AG09319 (cell line): ENCODE measurements around the gene C1orf174.

Experiments used
- DNase-seq: peaks from one replicate; pipeline ENCODE4 v3.0.0-alpha.2; 2010; ENCODE audit warnings: low read depth; ENCODE audit errors: extremely low read depth
- TF ChIP-seq, protein P1 (sequence below): IDR thresholded peaks from 2 replicates; pipeline ENCODE4 v1.5.1; 2011; ENCODE audit warnings: low read depth, mild to moderate bottlenecking, inconsistent platforms, low read length, moderate library complexity

Gene C1orf174

DNA sequence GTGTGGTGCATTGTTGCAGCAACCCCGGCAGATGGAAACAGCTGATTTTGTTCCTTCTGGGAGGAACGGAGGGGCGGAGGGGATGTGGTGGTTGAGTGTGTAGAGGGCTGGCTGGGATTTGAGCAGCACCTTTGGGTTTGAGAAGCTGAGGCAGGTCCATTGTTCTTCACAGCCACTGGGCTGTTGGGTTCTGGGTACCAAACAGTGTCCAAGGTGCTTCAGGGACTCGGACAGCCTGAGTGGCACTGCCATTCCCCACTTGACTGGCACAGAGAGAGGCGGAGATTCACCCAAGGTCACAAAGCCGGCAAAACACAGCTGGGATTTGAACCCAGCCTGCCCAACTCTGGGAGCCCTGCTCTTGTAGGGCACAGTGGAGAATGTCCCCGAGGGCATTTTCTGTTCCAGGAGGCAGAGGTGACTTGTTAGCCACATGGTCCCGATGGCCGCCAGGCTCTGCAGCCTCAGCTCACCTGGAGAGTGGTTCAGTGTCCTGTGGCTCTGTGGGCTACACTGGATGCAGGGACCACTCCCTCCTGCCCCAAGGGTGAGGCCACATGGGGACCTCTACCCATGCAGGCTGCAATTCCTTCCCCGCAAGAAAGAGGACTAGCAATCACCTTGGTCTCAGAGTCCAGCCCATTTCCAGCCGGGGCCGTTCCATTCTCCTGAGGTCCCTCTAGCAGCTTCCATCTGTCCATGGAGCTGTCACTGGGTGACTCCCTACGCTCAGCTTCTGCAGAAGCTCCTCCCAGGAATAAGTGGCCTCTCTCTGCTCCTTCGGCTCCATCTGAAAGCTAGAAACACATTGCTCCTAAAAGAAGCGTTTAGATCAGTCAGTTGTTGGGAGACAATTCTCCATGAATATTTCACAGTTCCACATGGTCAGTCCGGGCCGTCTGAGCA lies 31.2 kb upstream of the C1orf174 start:
- TF ChIP-seq, protein P1, sequence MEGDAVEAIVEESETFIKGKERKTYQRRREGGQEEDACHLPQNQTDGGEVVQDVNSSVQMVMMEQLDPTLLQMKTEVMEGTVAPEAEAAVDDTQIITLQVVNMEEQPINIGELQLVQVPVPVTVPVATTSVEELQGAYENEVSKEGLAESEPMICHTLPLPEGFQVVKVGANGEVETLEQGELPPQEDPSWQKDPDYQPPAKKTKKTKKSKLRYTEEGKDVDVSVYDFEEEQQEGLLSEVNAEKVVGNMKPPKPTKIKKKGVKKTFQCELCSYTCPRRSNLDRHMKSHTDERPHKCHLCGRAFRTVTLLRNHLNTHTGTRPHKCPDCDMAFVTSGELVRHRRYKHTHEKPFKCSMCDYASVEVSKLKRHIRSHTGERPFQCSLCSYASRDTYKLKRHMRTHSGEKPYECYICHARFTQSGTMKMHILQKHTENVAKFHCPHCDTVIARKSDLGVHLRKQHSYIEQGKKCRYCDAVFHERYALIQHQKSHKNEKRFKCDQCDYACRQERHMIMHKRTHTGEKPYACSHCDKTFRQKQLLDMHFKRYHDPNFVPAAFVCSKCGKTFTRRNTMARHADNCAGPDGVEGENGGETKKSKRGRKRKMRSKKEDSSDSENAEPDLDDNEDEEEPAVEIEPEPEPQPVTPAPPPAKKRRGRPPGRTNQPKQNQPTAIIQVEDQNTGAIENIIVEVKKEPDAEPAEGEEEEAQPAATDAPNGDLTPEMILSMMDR, result no peak
- no peak for DNase-seq

DNA sequence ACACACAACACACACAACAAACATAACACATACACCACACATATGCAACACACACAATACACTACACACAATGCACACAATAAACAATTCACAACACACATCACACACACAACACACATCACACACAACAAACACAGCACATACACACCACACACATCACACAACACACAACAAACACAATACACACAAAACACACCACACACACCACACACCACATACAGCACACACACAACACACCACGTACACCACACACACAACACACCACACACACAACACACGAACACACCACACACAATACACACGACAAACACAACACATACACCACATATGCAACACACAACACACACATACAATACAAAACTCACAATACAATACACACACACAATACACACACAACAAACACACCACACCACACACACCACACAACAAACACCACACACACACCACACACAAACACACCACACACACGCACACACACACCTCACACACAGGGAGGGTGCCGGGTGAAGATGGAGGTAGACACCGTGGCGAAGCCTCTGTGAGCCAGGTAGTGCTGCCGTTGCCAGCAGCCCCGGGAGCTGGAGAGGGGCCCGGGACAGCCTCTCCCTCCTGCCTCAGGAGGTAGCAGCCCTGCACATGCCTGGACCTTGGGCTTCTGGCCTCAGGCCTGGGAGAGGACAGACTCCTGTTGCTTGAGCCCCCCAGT lies 30.4 kb upstream of the C1orf174 start:
- TF ChIP-seq, protein P1, result no peak
- DNase-seq, result no peak

DNA sequence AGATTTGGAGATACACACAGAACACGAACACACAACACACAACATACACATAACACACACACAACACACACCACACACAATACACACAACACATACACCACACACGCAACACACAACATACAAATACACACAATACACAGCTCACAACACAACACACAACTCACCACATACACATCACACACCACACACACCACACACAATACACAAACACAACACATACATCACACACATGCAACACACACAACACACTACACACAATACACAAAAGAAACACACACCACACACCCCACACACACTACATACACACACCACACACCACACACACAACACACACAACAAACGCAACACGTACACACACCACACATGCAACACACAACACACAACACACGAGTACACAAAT lies 29.1 kb upstream of the C1orf174 start:
- DNase-seq, result no peak
- TF ChIP-seq, protein P1, result no peak

DNA sequence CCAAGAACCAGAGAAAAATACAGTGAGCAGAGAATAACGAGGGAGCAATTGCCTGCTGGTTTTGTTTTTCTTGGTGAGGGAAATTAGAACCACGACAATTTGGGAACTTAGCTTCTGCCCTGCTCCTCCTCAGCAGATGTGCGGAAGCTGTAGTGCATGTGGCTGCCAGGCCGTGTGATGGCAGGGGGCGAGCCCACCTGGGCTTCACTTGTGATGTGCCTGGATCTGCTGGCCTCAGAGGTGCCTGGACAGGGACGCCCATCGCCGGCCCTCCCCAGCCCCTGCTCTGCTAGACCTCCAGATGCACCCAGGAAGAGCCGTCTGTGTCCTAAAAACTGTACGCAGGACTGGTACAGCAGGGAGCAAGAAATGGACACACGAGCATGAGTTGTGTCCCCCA lies 28.5 kb upstream of the C1orf174 start:
- TF ChIP-seq, protein P1, result no peak
- DNase-seq, result no peak

DNA sequence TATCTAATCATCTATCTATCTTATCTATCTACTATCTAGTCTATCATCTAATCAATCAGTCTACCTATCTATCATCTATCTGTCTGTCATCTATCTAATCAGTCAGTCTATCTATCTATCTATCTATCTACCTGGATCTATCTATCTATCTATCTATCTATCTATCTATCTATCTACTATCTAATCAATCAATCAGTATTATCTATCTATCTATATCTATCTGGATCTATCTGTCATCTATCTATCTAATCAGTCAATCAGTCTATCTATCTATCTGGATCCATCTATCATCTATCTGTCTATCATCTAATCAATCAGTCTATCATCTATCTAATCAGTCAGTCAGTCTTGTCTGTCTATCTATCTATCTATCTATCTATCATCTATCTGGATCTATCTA lies 26.9 kb upstream of the C1orf174 start:
- DNase-seq, result no peak
- TF ChIP-seq, protein P1, result no peak

DNA sequence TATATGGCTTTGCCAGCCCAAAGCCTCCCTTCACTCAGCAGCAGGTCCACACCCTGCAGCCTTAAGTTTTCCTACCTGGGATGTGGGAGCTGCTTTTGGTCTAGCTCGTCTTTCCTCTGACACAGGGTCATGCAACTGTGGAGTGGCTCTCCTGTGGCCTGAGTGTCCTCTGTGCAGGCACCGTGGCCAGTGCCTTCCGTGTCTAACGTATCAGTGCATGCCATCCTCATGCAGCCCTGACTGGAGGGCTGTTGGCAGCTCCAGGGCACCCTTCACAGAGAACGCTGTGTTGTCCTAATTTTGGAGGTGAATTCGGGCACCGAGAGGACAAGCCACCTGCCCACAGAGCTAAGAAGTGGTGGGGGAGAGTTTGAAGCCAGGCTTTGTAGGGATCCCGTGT lies 25.7 kb upstream of the C1orf174 start:
- TF ChIP-seq, protein P1, result no peak
- no peak for DNase-seq

DNA sequence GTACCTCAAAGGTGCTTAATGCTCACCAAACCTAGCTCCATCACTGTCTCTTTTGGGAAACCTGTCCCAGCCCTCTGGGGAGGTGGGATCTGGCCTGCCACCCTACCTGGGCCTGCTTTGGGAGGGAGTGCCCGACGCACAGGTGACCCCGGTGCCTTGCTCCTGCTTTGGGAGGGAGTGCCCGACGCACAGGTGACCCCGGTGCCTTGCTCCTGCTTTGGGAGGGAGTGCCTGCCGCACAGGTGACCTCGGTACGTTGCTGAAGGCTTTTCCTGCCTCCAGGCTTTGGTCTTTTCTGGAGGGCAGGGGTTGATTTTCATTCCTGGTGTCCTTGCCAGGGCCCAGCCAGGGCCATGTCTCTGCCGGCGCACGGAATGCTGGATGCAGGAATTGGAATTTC lies 25.2 kb upstream of the C1orf174 start:
- DNase-seq, result no peak
- TF ChIP-seq, protein P1, result no peak
